H1 (cell line): ENCODE measurements around the gene SEC24A.

Experiments used
- JUND ChIP-seq: IDR thresholded peaks from 2 replicates; pipeline ENCODE4 v1.6.1; 2011; ENCODE audit warnings: mild to moderate bottlenecking, improper control_type of control experiment, low read length
- RAD21 ChIP-seq, 2 experiments: IDR thresholded peaks in 1 of 2; conservative IDR thresholded peaks in 1 of 2; 2 replicates each; pipeline ENCODE4 v1.6.1; 2011; ENCODE audit warnings: low read depth in 2 of 2, low read length in 2 of 2, improper control_type of control experiment in 1 of 2, inconsistent platforms in 1 of 2, mild to moderate bottlenecking in 1 of 2, moderate library complexity in 1 of 2
- RNF2 ChIP-seq: fragments of 200-900, 300-1000 bp; sonication (generic); IDR thresholded peaks from 2 replicates; pipeline ENCODE4 v1.7.1; 2016; ENCODE audit warnings: borderline replicate concordance, low read depth, mild to moderate bottlenecking, antibody characterized with exemption, low read length; ENCODE audit not compliant: poor library complexity, severe bottlenecking; ENCODE audit errors: missing control alignments
- TF ChIP-seq, protein P1 (sequence below): IDR thresholded peaks from 2 replicates; pipeline ENCODE4 v1.6.1; 2012; ENCODE audit warnings: low read length, inconsistent platforms

DNA sequence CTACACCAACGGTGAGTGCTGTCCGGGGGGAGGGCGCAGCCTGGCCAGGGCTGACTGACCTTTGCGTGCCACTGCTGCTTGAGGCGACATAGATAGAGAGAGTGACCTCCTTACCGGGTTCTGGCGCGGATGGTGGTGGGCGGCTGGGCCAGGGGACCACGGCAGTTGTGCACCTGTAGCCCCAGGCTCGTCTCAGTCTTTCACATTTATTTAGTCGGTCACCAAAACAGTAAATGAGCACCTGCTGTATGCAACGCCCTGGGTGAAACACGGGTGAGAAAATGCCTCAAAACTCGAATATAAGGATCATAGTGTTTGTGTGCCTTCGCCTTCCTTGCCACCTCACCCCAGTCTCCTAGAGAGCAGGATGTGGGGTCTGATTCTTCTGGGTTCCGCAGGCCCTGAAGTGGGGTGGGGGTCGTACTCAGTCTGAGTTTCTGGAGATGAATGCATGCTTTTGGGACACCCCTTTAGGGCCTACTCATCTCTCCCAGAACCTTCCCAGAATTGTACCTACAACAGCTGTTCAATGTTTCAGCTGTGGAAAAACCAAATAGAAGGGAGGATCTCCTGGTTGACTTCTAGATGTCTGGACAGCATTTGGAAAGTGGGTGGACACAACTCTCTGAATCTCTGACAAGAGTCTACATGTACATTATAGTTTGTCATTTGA, 714 bp downstream of the SEC24A start:
- TF ChIP-seq RAD21 (IDR thresholded peaks at IDR 0.05 in 1 of 2, conservative IDR thresholded peaks at IDR 0.05 in 1 of 2; ENCODE audit: low read depth in 2 of 2, low read length in 2 of 2) (no peak), RNF2 (no peak), JUND (no peak)
- TF ChIP-seq, protein P1, sequence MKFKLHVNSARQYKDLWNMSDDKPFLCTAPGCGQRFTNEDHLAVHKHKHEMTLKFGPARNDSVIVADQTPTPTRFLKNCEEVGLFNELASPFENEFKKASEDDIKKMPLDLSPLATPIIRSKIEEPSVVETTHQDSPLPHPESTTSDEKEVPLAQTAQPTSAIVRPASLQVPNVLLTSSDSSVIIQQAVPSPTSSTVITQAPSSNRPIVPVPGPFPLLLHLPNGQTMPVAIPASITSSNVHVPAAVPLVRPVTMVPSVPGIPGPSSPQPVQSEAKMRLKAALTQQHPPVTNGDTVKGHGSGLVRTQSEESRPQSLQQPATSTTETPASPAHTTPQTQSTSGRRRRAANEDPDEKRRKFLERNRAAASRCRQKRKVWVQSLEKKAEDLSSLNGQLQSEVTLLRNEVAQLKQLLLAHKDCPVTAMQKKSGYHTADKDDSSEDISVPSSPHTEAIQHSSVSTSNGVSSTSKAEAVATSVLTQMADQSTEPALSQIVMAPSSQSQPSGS: no peak
